Measurements from ENCODE around the gene IRF4.

The IRF4 gene

GRCh38 chr6:380234-381218 lies 11.0 kb upstream of the IRF4 start:
- no peaks in the 10 kb centered on the region for H3F3A ChIP-seq (ENCODE audit: insufficient read depth, low read length)
- TF ChIP-seq EZH2 (optimal IDR thresholded peaks at IDR 0.05; ENCODE audit: low read depth, low read length) = no peak
- no peak for TF ChIP-seq EZH2phosphoT487 (IDR thresholded peaks at IDR 0.05; ENCODE audit: low read length)
- TF ChIP-seq CTCF (IDR thresholded peaks at IDR 0.05; ENCODE audit: low read length) = no peak
- no peak for DNase-seq
- H3K4me3 ChIP-seq (ENCODE audit: low read length) = no peak overlapping the region
- H2AFZ ChIP-seq (ENCODE audit: low read length) = no peak overlapping the region
- H3K27me3 ChIP-seq (replicated peaks; ENCODE audit: insufficient read depth, low read length) = no peaks in the 10 kb centered on the region
- no peak overlapping the region for H3K9ac ChIP-seq (ENCODE audit: low read length)
- no peak overlapping the region for H3K27ac ChIP-seq (ENCODE audit: low read length)
- no peaks in the 10 kb centered on the region for H3K36me3 ChIP-seq (replicated peaks; ENCODE audit: insufficient read depth, low read length)
- H3K4me2 ChIP-seq (ENCODE audit: low read depth, low read length) = no peak overlapping the region
- H3K9me2 ChIP-seq (replicated peaks; ENCODE audit: insufficient read depth, low read length) = no peaks in the 10 kb centered on the region
- no peaks in the 10 kb centered on the region for H3K9me3 ChIP-seq (replicated peaks; ENCODE audit: insufficient read depth, low read length)
- no peaks in the 10 kb centered on the region for H3K79me2 ChIP-seq (ENCODE audit: low read length)
- no peaks in the 10 kb centered on the region for H4K20me1 ChIP-seq (ENCODE audit: insufficient read depth, low read length)
- H3K4me1 ChIP-seq (ENCODE audit: low read length) = peaks cover 12% of the 10 kb centered on the region

GRCh38 chr6:381742-382461 lies 9.7 kb upstream of the IRF4 start:
- TF ChIP-seq EZH2 (optimal IDR thresholded peaks at IDR 0.05; ENCODE audit: low read depth, low read length) (no peak), CTCF (IDR thresholded peaks at IDR 0.05; ENCODE audit: low read length) (no peak), EZH2phosphoT487 (IDR thresholded peaks at IDR 0.05; ENCODE audit: low read length) (no peak)
- Histone ChIP-seq H3F3A (ENCODE audit: insufficient read depth, low read length) (no peaks in the 10 kb centered on the region), H3K27ac (ENCODE audit: low read length) (peak overlapping the region; percentile 23; the same call in 1 of the 2 replicates), H3K9ac (ENCODE audit: low read length) (no peak overlapping the region), H3K9me2 (replicated peaks; ENCODE audit: insufficient read depth, low read length) (no peaks in the 10 kb centered on the region), H4K20me1 (ENCODE audit: insufficient read depth, low read length) (no peaks in the 10 kb centered on the region), H3K4me1 (ENCODE audit: low read length) (peaks cover 12% of the 10 kb centered on the region), H3K4me3 (ENCODE audit: low read length) (peak overlapping the region; percentile 12; the same call in 1 of the 2 replicates), H3K79me2 (ENCODE audit: low read length) (no peaks in the 10 kb centered on the region), H3K9me3 (replicated peaks; ENCODE audit: insufficient read depth, low read length) (no peaks in the 10 kb centered on the region), H3K27me3 (replicated peaks; ENCODE audit: insufficient read depth, low read length) (no peaks in the 10 kb centered on the region), H3K36me3 (replicated peaks; ENCODE audit: insufficient read depth, low read length) (no peaks in the 10 kb centered on the region), H3K4me2 (ENCODE audit: low read depth, low read length) (peak overlapping the region; percentile 40; the same call in 1 of the 2 replicates), H2AFZ (ENCODE audit: low read length) (peak overlapping the region; percentile 41)
- peak; percentile 49 for DNase-seq

- Histone ChIP-seq H3K27ac (ENCODE audit: low read length) (no peak overlapping the region), H3K4me3 (ENCODE audit: low read length) (no peak overlapping the region), H3F3A (ENCODE audit: insufficient read depth, low read length) (no peaks in the 10 kb centered on the region), H3K9me2 (replicated peaks; ENCODE audit: insufficient read depth, low read length) (no peaks in the 10 kb centered on the region), H2AFZ (ENCODE audit: low read length) (no peak overlapping the region), H3K4me1 (ENCODE audit: low read length) (peaks cover 12% of the 10 kb centered on the region), H3K9me3 (replicated peaks; ENCODE audit: insufficient read depth, low read length) (no peaks in the 10 kb centered on the region), H3K9ac (ENCODE audit: low read length) (no peak overlapping the region), H3K79me2 (ENCODE audit: low read length) (no peaks in the 10 kb centered on the region), H3K36me3 (replicated peaks; ENCODE audit: insufficient read depth, low read length) (no peaks in the 10 kb centered on the region), H3K27me3 (replicated peaks; ENCODE audit: insufficient read depth, low read length) (no peaks in the 10 kb centered on the region), H4K20me1 (ENCODE audit: insufficient read depth, low read length) (no peaks in the 10 kb centered on the region), H3K4me2 (ENCODE audit: low read depth, low read length) (no peak overlapping the region)
- DNase-seq = no peak
- no peak for TF ChIP-seq EZH2phosphoT487 (IDR thresholded peaks at IDR 0.05; ENCODE audit: low read length)
- TF ChIP-seq CTCF (IDR thresholded peaks at IDR 0.05; ENCODE audit: low read length) = no peak
- TF ChIP-seq EZH2 (optimal IDR thresholded peaks at IDR 0.05; ENCODE audit: low read depth, low read length) = no peak
Measured at GRCh38 chr6:382883-383810, 8.4 kb upstream of the IRF4 start.

Measured in MM.1S (cell line).